HG03139 (cell line): ENCODE results near the gene C12orf43.

Experiments used
- ATAC-seq: cut with Tn5 transposase; IDR thresholded peaks from one replicate; pipeline ENCODE4 v1.9.1; 2021; ENCODE audit not compliant: unreplicated experiment

Gene C12orf43

GRCh38 chr12:121001060-121001459, 15.2 kb downstream of the C12orf43 start:
- no peak for ATAC-seq

GRCh38 chr12:121000530-121000929, 15.8 kb downstream of the C12orf43 start:
- no peak for ATAC-seq

- ATAC-seq, result no peak
Observed at GRCh38 chr12:120999191-121000120, 16.8 kb downstream of the C12orf43 start.

- no peak for ATAC-seq
Observed at GRCh38 chr12:120998435-120998834, 17.9 kb downstream of the C12orf43 start.

- no peak for ATAC-seq
Observed at GRCh38 chr12:120997448-120997847, 18.8 kb downstream of the C12orf43 start.

GRCh38 chr12:120996133-120996746, 20.0 kb downstream of the C12orf43 start:
- ATAC-seq, result no peak

- no peak for ATAC-seq
Observed at GRCh38 chr12:120994589-120995337, 21.5 kb downstream of the C12orf43 start.

GRCh38 chr12:120994059-120994458, 22.2 kb downstream of the C12orf43 start:
- ATAC-seq, result no peak

GRCh38 chr12:120993496-120993895, 22.8 kb downstream of the C12orf43 start:
- ATAC-seq, result no peak

GRCh38 chr12:120992989-120993388, 23.3 kb downstream of the C12orf43 start:
- ATAC-seq, result no peak

- ATAC-seq, result no peak
Observed at GRCh38 chr12:120991965-120992364, 24.3 kb downstream of the C12orf43 start.

- ATAC-seq, result no peak
Observed at GRCh38 chr12:120990487-120991055, 25.7 kb downstream of the C12orf43 start.

GRCh38 chr12:120989687-120990086, 26.6 kb downstream of the C12orf43 start:
- no peak for ATAC-seq

GRCh38 chr12:120988658-120989057, 27.6 kb downstream of the C12orf43 start:
- ATAC-seq, result no peak

- ATAC-seq, result no peak
Observed at GRCh38 chr12:120988234-120988633, 28.1 kb downstream of the C12orf43 start.

GRCh38 chr12:120984351-120984898, 31.9 kb downstream of the C12orf43 start:
- ATAC-seq, result no peak

- ATAC-seq, result no peak
Observed at GRCh38 chr12:120983759-120984158, 32.5 kb downstream of the C12orf43 start.

- no peak for ATAC-seq
Observed at GRCh38 chr12:120982659-120983058, 33.6 kb downstream of the C12orf43 start.

- ATAC-seq, result no peak
Observed at GRCh38 chr12:120981407-120981941, 34.8 kb downstream of the C12orf43 start.

- ATAC-seq, result no peak
Observed at GRCh38 chr12:120980800-120981368, 35.4 kb downstream of the C12orf43 start.
